OCI-LY3 (cell line): ENCODE measurements around the gene TNS4.

ENCODE experiments used
- H2AFZ ChIP-seq: fragments of 200-600, 300-600 bp; shearing (Covaris generic); 2 replicates; pipeline ENCODE4 v1.6.0; 2014; ENCODE audit warnings: antibody characterized with exemption, low read depth, low read length
- H3K27ac ChIP-seq: fragments of 200-600, 300-600 bp; sonication (generic); 2 replicates; pipeline ENCODE4 v1.5.1; 2014; ENCODE audit warnings: mild to moderate bottlenecking, low read length, moderate library complexity, mixed read lengths
- H3K27me3 ChIP-seq: fragments of 200-600, 300-600 bp; sonication (generic); 2 replicates; pipeline ENCODE4 v1.6.1; 2014; ENCODE audit warnings: low read depth, low read length, mixed read lengths
- H3K36me3 ChIP-seq: fragments of 200-600, 300-600 bp; sonication (generic); replicated peaks from 2 replicates; pipeline ENCODE3; 2014; ENCODE audit warnings: low read depth, low read length, mixed read lengths
- H3K4me1 ChIP-seq: fragments of 300-600, 200-600 bp; sonication (generic); 2 replicates; pipeline ENCODE4 v1.6.1; 2014; ENCODE audit warnings: low read length, mixed read lengths
- H3K4me2 ChIP-seq: fragments of 200-600, 300-600 bp; sonication (generic); 2 replicates; pipeline ENCODE4 v1.6.1; 2014; ENCODE audit warnings: low read length, mixed read lengths
- H3K4me3 ChIP-seq: fragments of 300-600, 200-600 bp; sonication (generic); 2 replicates; pipeline ENCODE4 v1.5.1; 2014; ENCODE audit warnings: antibody characterized with exemption, mild to moderate bottlenecking, low read length, moderate library complexity
- H3K79me2 ChIP-seq: fragments of 300-600, 200-600 bp; shearing (Covaris generic); 2 replicates; pipeline ENCODE4 v1.6.1; 2014; ENCODE audit warnings: mild to moderate bottlenecking, low read length, mixed read lengths
- H3K9ac ChIP-seq: fragments of 300-600, 200-600 bp; shearing (Covaris generic); 2 replicates; pipeline ENCODE4 v1.6.0; 2014; ENCODE audit warnings: mild to moderate bottlenecking, low read length, moderate library complexity
- H3K9me3 ChIP-seq: fragments of 200-600, 300-600 bp; shearing (Covaris generic); 2 replicates; pipeline ENCODE4 v1.6.1; 2014; ENCODE audit warnings: low read length, mixed read lengths; ENCODE audit not compliant: insufficient read depth
- H4K20me1 ChIP-seq: fragments of 200-600, 300-600 bp; sonication (generic); 2 replicates; pipeline ENCODE4 v1.6.1; 2016; ENCODE audit warnings: low read length, mixed read lengths; ENCODE audit not compliant: insufficient read depth
- CTCF ChIP-seq: fragments of 200-600, 300-600 bp; sonication (generic); IDR thresholded peaks from 2 replicates; pipeline ENCODE4 v1.5.1; 2014; ENCODE audit warnings: antibody characterized with exemption, low read length, low read depth
- EZH2phosphoT487 ChIP-seq: fragments of 200-600 bp; shearing (Covaris generic); IDR thresholded peaks from 2 replicates; pipeline ENCODE4 v1.6.1; 2018; ENCODE audit warnings: antibody characterized with exemption, mixed run types, low read depth

TNS4 gene

GRCh38 chr17:40526668-40527067, 25.2 kb upstream of the TNS4 start:
- Histone ChIP-seq H3K4me2 (no peak overlapping the region), H3K4me1 (peaks cover 18% of the 10 kb centered on the region), H3K36me3 (peaks cover 6% of the 10 kb centered on the region), H2AFZ (no peak overlapping the region), H3K27ac (no peak overlapping the region), H3K9ac (no peak overlapping the region), H3K79me2 (no peaks in the 10 kb centered on the region), H4K20me1 (no peaks in the 10 kb centered on the region), H3K9me3 (peaks cover 12% of the 10 kb centered on the region; the same call in 1 of the 2 replicates), H3K4me3 (no peak overlapping the region), H3K27me3 (peaks cover 17% of the 10 kb centered on the region)
- TF ChIP-seq EZH2phosphoT487: no peak
- no peak for TF ChIP-seq CTCF

GRCh38 chr17:40525294-40525693, 23.9 kb upstream of the TNS4 start:
- H3K27ac ChIP-seq: no peak overlapping the region
- peaks cover 4% of the 10 kb centered on the region for H3K4me1 ChIP-seq

GRCh38 chr17:40524243-40524965, 23.0 kb upstream of the TNS4 start:
- H2AFZ ChIP-seq: no peak overlapping the region
- TF ChIP-seq EZH2phosphoT487: no peak
- TF ChIP-seq CTCF: no peak

More at GRCh38 chr17:40525294-40525693, 23.9 kb upstream of the TNS4 start:
- no peak overlapping the region for H3K9ac ChIP-seq
- H3K27me3 ChIP-seq: peaks cover 17% of the 10 kb centered on the region
- H2AFZ ChIP-seq: no peak overlapping the region
- H4K20me1 ChIP-seq: no peaks in the 10 kb centered on the region
- H3K4me3 ChIP-seq: no peak overlapping the region
- H3K79me2 ChIP-seq: no peaks in the 10 kb centered on the region
- H3K4me2 ChIP-seq: no peak overlapping the region
- H3K36me3 ChIP-seq: peaks cover 6% of the 10 kb centered on the region
- no peak for TF ChIP-seq EZH2phosphoT487
- no peak for TF ChIP-seq CTCF
- peaks cover 12% of the 10 kb centered on the region; the same call in 1 of the 2 replicates for H3K9me3 ChIP-seq

GRCh38 chr17:40522961-40523310, 21.5 kb upstream of the TNS4 start:
- H3K4me1 ChIP-seq: no peaks in the 10 kb centered on the region
- no peaks in the 10 kb centered on the region for H3K79me2 ChIP-seq
- no peaks in the 10 kb centered on the region for H4K20me1 ChIP-seq
- H3K9ac ChIP-seq: no peak overlapping the region
- peaks cover 12% of the 10 kb centered on the region; the same call in 1 of the 2 replicates for H3K9me3 ChIP-seq
- no peak overlapping the region for H3K27ac ChIP-seq
- H3K4me2 ChIP-seq: no peak overlapping the region
- peaks cover 6% of the 10 kb centered on the region for H3K36me3 ChIP-seq
- no peak overlapping the region for H3K4me3 ChIP-seq
- peaks cover 17% of the 10 kb centered on the region for H3K27me3 ChIP-seq
- TF ChIP-seq EZH2phosphoT487: no peak
- no peak for TF ChIP-seq CTCF
- no peak overlapping the region for H2AFZ ChIP-seq

More at GRCh38 chr17:40524243-40524965, 23.0 kb upstream of the TNS4 start:
- Histone ChIP-seq H3K27me3 (peaks cover 17% of the 10 kb centered on the region), H3K9ac (no peak overlapping the region), H3K4me3 (no peak overlapping the region), H3K9me3 (peaks cover 12% of the 10 kb centered on the region; the same call in 1 of the 2 replicates), H3K79me2 (no peaks in the 10 kb centered on the region), H4K20me1 (no peaks in the 10 kb centered on the region), H3K27ac (no peak overlapping the region), H3K4me2 (no peak overlapping the region), H3K36me3 (peaks cover 6% of the 10 kb centered on the region), H3K4me1 (no peaks in the 10 kb centered on the region)
